Gastroesophageal sphincter (tissue), 3 donors: ENCODE measurements around the gene S100A4.

Experiments
- POLR2AphosphoS5 ChIP-seq: sonication (generic); formaldehyde crosslinking; IDR thresholded peaks from one replicate; pipeline ENCODE4 v1.6.1; 2017; ENCODE audit warnings: antibody characterized with exemption
- TF ChIP-seq, protein P1 (sequence below), 4 experiments: fragments of 200-600 bp in 2 of 4; fragments of 450-650 bp in 2 of 4; sonication (generic) in 1 of 4; IDR thresholded peaks; one replicate each; pipeline ENCODE4 v1.5.1; 2017 to 2019; ENCODE audit warnings: antibody characterized with exemption in 4 of 4, mild to moderate bottlenecking in 2 of 4, moderate library complexity in 2 of 4

DNA sequence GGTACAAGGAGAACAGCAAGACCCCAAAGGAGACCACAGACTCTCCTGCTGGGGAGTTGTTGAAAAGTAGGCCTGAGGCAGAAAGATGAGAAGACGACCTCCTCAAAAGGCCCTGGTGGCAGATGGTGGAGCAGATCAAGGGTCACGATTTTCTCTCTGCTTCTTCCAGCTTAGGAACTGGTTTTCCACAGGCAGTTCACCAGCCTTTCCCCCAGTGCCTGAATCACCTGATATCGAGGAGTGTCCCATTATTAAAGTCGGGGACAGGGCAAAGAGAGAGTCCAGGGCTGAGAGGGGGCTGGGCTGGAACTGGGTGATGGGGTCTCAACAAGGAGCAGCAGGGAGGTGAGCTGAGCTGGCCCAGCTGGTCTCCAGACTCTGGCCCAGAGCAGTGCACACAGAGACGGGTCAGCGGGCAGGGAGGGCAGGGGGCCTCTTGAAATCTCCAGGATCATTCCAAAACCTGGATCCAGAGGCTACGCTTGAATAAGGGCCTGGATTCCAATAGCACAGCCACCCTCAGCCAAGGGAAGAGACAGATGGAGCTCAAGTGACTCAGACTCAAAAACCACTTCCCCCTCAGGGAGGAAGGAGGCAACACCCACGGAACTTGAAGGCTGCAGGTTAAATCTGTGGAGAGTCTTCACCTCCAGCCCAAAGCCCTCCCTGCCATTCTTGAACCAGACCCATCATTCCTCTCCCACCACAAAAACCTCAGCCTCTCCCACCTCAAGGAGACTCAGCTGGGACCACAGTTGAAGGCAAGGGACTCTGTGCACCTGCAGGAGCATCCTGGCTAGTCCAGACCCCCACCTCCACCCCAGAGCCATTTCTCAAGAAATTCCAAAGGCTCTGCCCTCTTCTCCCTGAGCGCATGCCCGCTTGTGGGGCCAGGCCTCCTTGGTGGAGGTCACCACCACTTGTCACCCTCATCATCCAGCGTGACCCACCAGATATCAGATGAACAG, 4.9 kb downstream of the S100A4 start, which contains the start of gene S100A5:
- TF ChIP-seq, protein P1, sequence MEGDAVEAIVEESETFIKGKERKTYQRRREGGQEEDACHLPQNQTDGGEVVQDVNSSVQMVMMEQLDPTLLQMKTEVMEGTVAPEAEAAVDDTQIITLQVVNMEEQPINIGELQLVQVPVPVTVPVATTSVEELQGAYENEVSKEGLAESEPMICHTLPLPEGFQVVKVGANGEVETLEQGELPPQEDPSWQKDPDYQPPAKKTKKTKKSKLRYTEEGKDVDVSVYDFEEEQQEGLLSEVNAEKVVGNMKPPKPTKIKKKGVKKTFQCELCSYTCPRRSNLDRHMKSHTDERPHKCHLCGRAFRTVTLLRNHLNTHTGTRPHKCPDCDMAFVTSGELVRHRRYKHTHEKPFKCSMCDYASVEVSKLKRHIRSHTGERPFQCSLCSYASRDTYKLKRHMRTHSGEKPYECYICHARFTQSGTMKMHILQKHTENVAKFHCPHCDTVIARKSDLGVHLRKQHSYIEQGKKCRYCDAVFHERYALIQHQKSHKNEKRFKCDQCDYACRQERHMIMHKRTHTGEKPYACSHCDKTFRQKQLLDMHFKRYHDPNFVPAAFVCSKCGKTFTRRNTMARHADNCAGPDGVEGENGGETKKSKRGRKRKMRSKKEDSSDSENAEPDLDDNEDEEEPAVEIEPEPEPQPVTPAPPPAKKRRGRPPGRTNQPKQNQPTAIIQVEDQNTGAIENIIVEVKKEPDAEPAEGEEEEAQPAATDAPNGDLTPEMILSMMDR (IDR thresholded peaks at IDR 0.05) = no peak
- no peak for TF ChIP-seq POLR2AphosphoS5
